ENCODE measurements around the gene SPC25.

SPC25 gene

GRCh38 chr2:168894720-168895119 is 4.5 kb upstream of the SPC25 start:
- H4K91ac ChIP-seq (ENCODE audit: low read depth, low read length, poor library complexity) = no peak overlapping the region
- no peak overlapping the region for H3K27ac ChIP-seq (replicated peaks; ENCODE audit: low read length)
- no peak overlapping the region for H2AFZ ChIP-seq (ENCODE audit: low read length)
- no peak overlapping the region for H3K4me3 ChIP-seq (ENCODE audit: low read length in 2 of 2)
- no peak overlapping the region for H3K9ac ChIP-seq (ENCODE audit: low read depth, low read length, poor library complexity)
- H2BK15ac ChIP-seq (ENCODE audit: low read length) = no peak overlapping the region
- H3K36me3 ChIP-seq (replicated peaks in 1 of 2; ENCODE audit: control insufficient read depth in 2 of 2, insufficient read depth in 2 of 2, low read length in 2 of 2) = no peaks in the 10 kb centered on the region
- H2BK120ac ChIP-seq (ENCODE audit: low read depth, low read length) = no peak overlapping the region
- no peak overlapping the region for H3K4ac ChIP-seq (ENCODE audit: low read length)
- H3K14ac ChIP-seq (ENCODE audit: low read length) = no peak overlapping the region
- peaks cover 0 to 16% (median 0%) of the 10 kb centered on the region in 3 experiments for H3K27me3 ChIP-seq (ENCODE audit: control insufficient read depth in 3 of 3, insufficient read depth in 3 of 3, low read depth in 1 of 3, low read length in 3 of 3)
- no peak overlapping the region for H2AK5ac ChIP-seq (ENCODE audit: low read depth, low read length)
- no peak for DNase-seq (ENCODE audit: low spot score)
- H2BK5ac ChIP-seq (ENCODE audit: low read length) = no peak overlapping the region
- H3K9me3 ChIP-seq (replicated peaks in 1 of 2; ENCODE audit: control insufficient read depth in 2 of 2, insufficient read depth in 1 of 2, low read depth in 1 of 2, low read length in 2 of 2) = no peaks in the 10 kb centered on the region
- H3K18ac ChIP-seq (ENCODE audit: low read length) = no peak overlapping the region
- no peaks in the 10 kb centered on the region for H3K4me1 ChIP-seq (ENCODE audit: control insufficient read depth in 2 of 2, insufficient read depth in 1 of 2, low read depth in 1 of 2, low read length in 2 of 2)
- H4K8ac ChIP-seq (ENCODE audit: low read depth, low read length) = no peak overlapping the region
- no peak overlapping the region for H2BK12ac ChIP-seq (ENCODE audit: low read length)
- no peak overlapping the region for H3K23ac ChIP-seq (ENCODE audit: low read depth, low read length, poor library complexity)
- no peaks in the 10 kb centered on the region for H3K79me1 ChIP-seq (ENCODE audit: low read depth, low read length)
- no peak overlapping the region for H3K4me2 ChIP-seq (ENCODE audit: insufficient read depth, low read length, poor library complexity, severe bottlenecking)

GRCh38 chr2:168894101-168894500 is 3.9 kb upstream of the SPC25 start:
- Histone ChIP-seq H2BK12ac (ENCODE audit: low read length) (no peak overlapping the region), H3K27me3 (ENCODE audit: control insufficient read depth in 3 of 3, insufficient read depth in 3 of 3, low read depth in 1 of 3, low read length in 3 of 3) (peaks cover 0 to 16% (median 0%) of the 10 kb centered on the region in 3 experiments), H3K14ac (ENCODE audit: low read length) (no peak overlapping the region), H3K9me3 (replicated peaks in 1 of 2; ENCODE audit: control insufficient read depth in 2 of 2, insufficient read depth in 1 of 2, low read depth in 1 of 2, low read length in 2 of 2) (no peaks in the 10 kb centered on the region), H3K36me3 (replicated peaks in 1 of 2; ENCODE audit: control insufficient read depth in 2 of 2, insufficient read depth in 2 of 2, low read length in 2 of 2) (no peaks in the 10 kb centered on the region), H4K8ac (ENCODE audit: low read depth, low read length) (no peak overlapping the region), H2BK5ac (ENCODE audit: low read length) (no peak overlapping the region), H2AK5ac (ENCODE audit: low read depth, low read length) (no peak overlapping the region), H3K27ac (replicated peaks; ENCODE audit: low read length) (no peak overlapping the region), H3K9ac (ENCODE audit: low read depth, low read length, poor library complexity) (no peak overlapping the region), H2AFZ (ENCODE audit: low read length) (no peak overlapping the region), H3K79me1 (ENCODE audit: low read depth, low read length) (no peaks in the 10 kb centered on the region), H3K4me2 (ENCODE audit: insufficient read depth, low read length, poor library complexity, severe bottlenecking) (no peak overlapping the region), H2BK15ac (ENCODE audit: low read length) (no peak overlapping the region), H3K4me3 (ENCODE audit: low read length in 2 of 2) (no peak overlapping the region), H2BK120ac (ENCODE audit: low read depth, low read length) (no peak overlapping the region), H3K18ac (ENCODE audit: low read length) (no peak overlapping the region), H4K91ac (ENCODE audit: low read depth, low read length, poor library complexity) (no peak overlapping the region), H3K4me1 (ENCODE audit: control insufficient read depth in 2 of 2, insufficient read depth in 1 of 2, low read depth in 1 of 2, low read length in 2 of 2) (peaks cover 1 to 2% of the 10 kb centered on the region in 2 donors), H3K23ac (ENCODE audit: low read depth, low read length, poor library complexity) (no peak overlapping the region), H3K4ac (ENCODE audit: low read length) (no peak overlapping the region)
- DNase-seq (ENCODE audit: low spot score) = no peak
- WGBS, 2 donors (ENCODE audit: extremely low coverage in 2 of 2, insufficient read length in 2 of 2, insufficient replicate concordance in 1 of 2) = no CpG with 5 or more reads among the region's 1 CpG

- Histone ChIP-seq H3K23ac (ENCODE audit: low read depth, low read length, poor library complexity) (no peak overlapping the region), H3K18ac (ENCODE audit: low read length) (no peak overlapping the region), H3K79me1 (ENCODE audit: low read depth, low read length) (no peaks in the 10 kb centered on the region), H2BK12ac (ENCODE audit: low read length) (no peak overlapping the region), H2BK15ac (ENCODE audit: low read length) (no peak overlapping the region), H2BK120ac (ENCODE audit: low read depth, low read length) (no peak overlapping the region), H3K27me3 (ENCODE audit: control insufficient read depth in 3 of 3, insufficient read depth in 3 of 3, low read depth in 1 of 3, low read length in 3 of 3) (peaks cover 0 to 16% (median 0%) of the 10 kb centered on the region in 3 experiments), H3K4me3 (ENCODE audit: low read length in 2 of 2) (no peak overlapping the region), H3K36me3 (replicated peaks in 1 of 2; ENCODE audit: control insufficient read depth in 2 of 2, insufficient read depth in 2 of 2, low read length in 2 of 2) (peaks cover 4 to 14% of the 10 kb centered on the region in 2 donors), H3K9me3 (replicated peaks in 1 of 2; ENCODE audit: control insufficient read depth in 2 of 2, insufficient read depth in 1 of 2, low read depth in 1 of 2, low read length in 2 of 2) (no peaks in the 10 kb centered on the region), H4K8ac (ENCODE audit: low read depth, low read length) (no peak overlapping the region), H4K91ac (ENCODE audit: low read depth, low read length, poor library complexity) (no peak overlapping the region), H3K27ac (replicated peaks; ENCODE audit: low read length) (no peak overlapping the region), H2BK5ac (ENCODE audit: low read length) (no peak overlapping the region), H3K4me1 (ENCODE audit: control insufficient read depth in 2 of 2, insufficient read depth in 1 of 2, low read depth in 1 of 2, low read length in 2 of 2) (peaks cover 1 to 2% of the 10 kb centered on the region in 2 donors), H2AFZ (ENCODE audit: low read length) (no peak overlapping the region), H3K4ac (ENCODE audit: low read length) (no peak overlapping the region), H3K9ac (ENCODE audit: low read depth, low read length, poor library complexity) (no peak overlapping the region), H2AK5ac (ENCODE audit: low read depth, low read length) (no peak overlapping the region), H3K4me2 (ENCODE audit: insufficient read depth, low read length, poor library complexity, severe bottlenecking) (no peak overlapping the region), H3K14ac (ENCODE audit: low read length) (no peak overlapping the region)
- no CpG with 5 or more reads among the region's 3 CpGs for WGBS, 2 donors (ENCODE audit: extremely low coverage in 2 of 2, insufficient read length in 2 of 2, insufficient replicate concordance in 1 of 2)
- no peak for DNase-seq (ENCODE audit: low spot score)
Observed at GRCh38 chr2:168892327-168892726, 2.1 kb upstream of the SPC25 start.

- Histone ChIP-seq H4K8ac (ENCODE audit: low read depth, low read length) (no peak overlapping the region), H2BK5ac (ENCODE audit: low read length) (no peak overlapping the region), H3K27me3 (ENCODE audit: control insufficient read depth in 3 of 3, insufficient read depth in 3 of 3, low read depth in 1 of 3, low read length in 3 of 3) (peaks cover 0 to 16% (median 0%) of the 10 kb centered on the region in 3 experiments), H2BK12ac (ENCODE audit: low read length) (no peak overlapping the region), H2AFZ (ENCODE audit: low read length) (peak overlapping the region; percentile 93), H3K79me1 (ENCODE audit: low read depth, low read length) (no peaks in the 10 kb centered on the region), H2AK5ac (ENCODE audit: low read depth, low read length) (no peak overlapping the region), H4K91ac (ENCODE audit: low read depth, low read length, poor library complexity) (no peak overlapping the region), H3K18ac (ENCODE audit: low read length) (no peak overlapping the region), H3K36me3 (replicated peaks in 1 of 2; ENCODE audit: control insufficient read depth in 2 of 2, insufficient read depth in 2 of 2, low read length in 2 of 2) (peaks cover 4 to 39% of the 10 kb centered on the region in 2 donors), H3K27ac (replicated peaks; ENCODE audit: low read length) (no peak overlapping the region), H3K9ac (ENCODE audit: low read depth, low read length, poor library complexity) (no peak overlapping the region), H3K4me2 (ENCODE audit: insufficient read depth, low read length, poor library complexity, severe bottlenecking) (peak overlapping the region; percentile 57), H3K4me1 (ENCODE audit: control insufficient read depth in 2 of 2, insufficient read depth in 1 of 2, low read depth in 1 of 2, low read length in 2 of 2) (peaks cover 1 to 2% of the 10 kb centered on the region in 2 donors), H3K9me3 (replicated peaks in 1 of 2; ENCODE audit: control insufficient read depth in 2 of 2, insufficient read depth in 1 of 2, low read depth in 1 of 2, low read length in 2 of 2) (no peaks in the 10 kb centered on the region), H2BK120ac (ENCODE audit: low read depth, low read length) (no peak overlapping the region), H3K14ac (ENCODE audit: low read length) (no peak overlapping the region), H3K4ac (ENCODE audit: low read length) (no peak overlapping the region), H2BK15ac (ENCODE audit: low read length) (no peak overlapping the region), H3K23ac (ENCODE audit: low read depth, low read length, poor library complexity) (no peak overlapping the region), H3K4me3 (ENCODE audit: low read length in 2 of 2) (peak overlapping the region; percentile 86 to 87)
- no peak for DNase-seq (ENCODE audit: low spot score)
- WGBS, 2 donors (ENCODE audit: extremely low coverage in 2 of 2, insufficient read length in 2 of 2, insufficient replicate concordance in 1 of 2) = no CpG with 5 or more reads among the region's 3 CpGs
Observed at GRCh38 chr2:168889635-168890005, 610 bp downstream of the SPC25 start.
